ENCODE measurements around the gene UQCRFS1.

Gene UQCRFS1

DNA sequence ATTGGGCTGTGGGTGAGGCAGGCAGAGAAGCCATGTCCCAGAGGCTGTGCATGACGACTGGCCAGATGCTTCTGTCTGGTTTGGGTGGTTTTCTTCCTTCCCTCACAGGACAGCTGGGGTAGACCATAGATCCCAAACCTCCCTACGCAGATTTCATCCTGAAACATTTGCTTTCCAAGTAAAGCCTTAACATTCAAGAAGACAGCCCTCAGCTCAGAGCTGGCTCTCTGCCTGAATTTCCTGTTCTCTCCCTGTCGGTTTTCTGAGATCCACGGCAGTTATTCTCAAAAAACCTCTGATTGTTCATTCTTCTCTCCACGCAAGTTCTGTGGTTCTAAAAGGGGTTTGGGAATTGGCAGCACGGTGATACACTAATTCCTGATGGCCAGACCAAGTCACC lies 25.3 kb downstream of the UQCRFS1 start:
- no peak overlapping the region for H4K91ac ChIP-seq (ENCODE audit: low read depth, low read length)
- no peak overlapping the region for H3K14ac ChIP-seq (ENCODE audit: low read length)
- H3K4me3 ChIP-seq (ENCODE audit: low read depth, low read length) = no peak overlapping the region
- WGBS (ENCODE audit: extremely low coverage, insufficient coverage, insufficient read length) = no CpG with 5 or more reads among the region's 6 CpGs
- no peak overlapping the region for H2AK5ac ChIP-seq (ENCODE audit: low read length)
- H3K9me3 ChIP-seq (ENCODE audit: insufficient read depth, low read depth, low read length) = peaks cover 2% of the 10 kb centered on the region
- H2BK5ac ChIP-seq (ENCODE audit: low read depth, low read length, poor library complexity) = no peak overlapping the region
- H3K27ac ChIP-seq (ENCODE audit: low read depth, low read length) = no peak overlapping the region
- H3K79me1 ChIP-seq (ENCODE audit: low read length) = no peaks in the 10 kb centered on the region
- H3K79me2 ChIP-seq (ENCODE audit: control insufficient read depth, insufficient read depth, low read length, poor library complexity) = no peaks in the 10 kb centered on the region
- H2AFZ ChIP-seq (ENCODE audit: insufficient read depth, low read length, poor library complexity) = no peak overlapping the region
- no peaks in the 10 kb centered on the region for H3K27me3 ChIP-seq (ENCODE audit: insufficient read depth, low read length)
- no peak overlapping the region for H3K4ac ChIP-seq (ENCODE audit: low read depth, low read length)
- H4K8ac ChIP-seq (ENCODE audit: low read depth, low read length) = no peak overlapping the region
- H2BK12ac ChIP-seq (ENCODE audit: low read length) = no peak overlapping the region
- no peak overlapping the region for H3K18ac ChIP-seq (ENCODE audit: low read length)
- no peaks in the 10 kb centered on the region for H3K4me1 ChIP-seq (ENCODE audit: control insufficient read depth in 1 of 2, insufficient read depth in 2 of 2, low read length in 2 of 2)
- H3K9ac ChIP-seq (ENCODE audit: low read length) = no peak overlapping the region
- H2BK120ac ChIP-seq (ENCODE audit: insufficient read depth, low read length, poor library complexity) = no peak overlapping the region
- H3K23ac ChIP-seq (ENCODE audit: low read length) = no peak overlapping the region
- no peaks in the 10 kb centered on the region for H3K36me3 ChIP-seq (ENCODE audit: control insufficient read depth in 1 of 2, insufficient read depth in 2 of 2, low read length in 2 of 2)
- no peak overlapping the region for H4K12ac ChIP-seq (ENCODE audit: low read depth, low read length)
- DNase-seq = no peak
- H3K4me2 ChIP-seq (ENCODE audit: low read length) = no peak overlapping the region

DNA sequence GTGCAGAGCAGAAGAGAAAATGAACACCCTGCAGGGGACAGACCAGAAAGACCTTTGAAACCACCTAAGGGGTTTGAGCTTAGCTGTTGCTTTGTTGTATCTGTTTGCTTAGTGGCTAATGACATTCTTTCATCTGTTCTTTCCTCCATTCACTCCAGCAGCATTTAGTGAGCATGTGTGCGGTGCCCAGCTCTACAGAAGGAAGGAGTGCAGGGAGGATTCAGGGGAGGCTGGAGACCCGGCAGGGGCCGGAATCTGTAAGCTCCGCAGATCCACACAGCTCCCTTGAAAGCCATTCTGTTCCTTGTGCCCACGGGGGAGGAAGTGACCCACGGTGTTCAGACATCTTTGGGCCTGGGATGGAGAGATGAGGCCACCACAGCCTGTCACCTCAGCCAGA lies 27.5 kb downstream of the UQCRFS1 start:
- Histone ChIP-seq H4K8ac (ENCODE audit: low read depth, low read length) (no peak overlapping the region), H3K79me2 (ENCODE audit: control insufficient read depth, insufficient read depth, low read length, poor library complexity) (no peaks in the 10 kb centered on the region), H3K14ac (ENCODE audit: low read length) (no peak overlapping the region), H2AK5ac (ENCODE audit: low read length) (no peak overlapping the region), H3K9me3 (ENCODE audit: insufficient read depth, low read depth, low read length) (peaks cover 2% of the 10 kb centered on the region), H2AFZ (ENCODE audit: insufficient read depth, low read length, poor library complexity) (no peak overlapping the region), H3K9ac (ENCODE audit: low read length) (no peak overlapping the region), H3K4me2 (ENCODE audit: low read length) (no peak overlapping the region), H3K27me3 (ENCODE audit: insufficient read depth, low read length) (no peaks in the 10 kb centered on the region), H4K12ac (ENCODE audit: low read depth, low read length) (no peak overlapping the region), H3K36me3 (ENCODE audit: control insufficient read depth in 1 of 2, insufficient read depth in 2 of 2, low read length in 2 of 2) (no peaks in the 10 kb centered on the region), H3K4ac (ENCODE audit: low read depth, low read length) (no peak overlapping the region), H2BK120ac (ENCODE audit: insufficient read depth, low read length, poor library complexity) (no peak overlapping the region), H3K4me1 (ENCODE audit: control insufficient read depth in 1 of 2, insufficient read depth in 2 of 2, low read length in 2 of 2) (no peaks in the 10 kb centered on the region), H3K18ac (ENCODE audit: low read length) (no peak overlapping the region), H2BK5ac (ENCODE audit: low read depth, low read length, poor library complexity) (no peak overlapping the region), H2BK12ac (ENCODE audit: low read length) (no peak overlapping the region), H3K27ac (ENCODE audit: low read depth, low read length) (no peak overlapping the region), H4K91ac (ENCODE audit: low read depth, low read length) (no peak overlapping the region), H3K79me1 (ENCODE audit: low read length) (no peaks in the 10 kb centered on the region), H3K4me3 (ENCODE audit: low read depth, low read length) (no peak overlapping the region), H3K23ac (ENCODE audit: low read length) (no peak overlapping the region)
- no CpG with 5 or more reads among the region's 6 CpGs for whole genome bisulfite sequencing (ENCODE audit: extremely low coverage, insufficient coverage, insufficient read length)
- no peak for DNase-seq

DNA sequence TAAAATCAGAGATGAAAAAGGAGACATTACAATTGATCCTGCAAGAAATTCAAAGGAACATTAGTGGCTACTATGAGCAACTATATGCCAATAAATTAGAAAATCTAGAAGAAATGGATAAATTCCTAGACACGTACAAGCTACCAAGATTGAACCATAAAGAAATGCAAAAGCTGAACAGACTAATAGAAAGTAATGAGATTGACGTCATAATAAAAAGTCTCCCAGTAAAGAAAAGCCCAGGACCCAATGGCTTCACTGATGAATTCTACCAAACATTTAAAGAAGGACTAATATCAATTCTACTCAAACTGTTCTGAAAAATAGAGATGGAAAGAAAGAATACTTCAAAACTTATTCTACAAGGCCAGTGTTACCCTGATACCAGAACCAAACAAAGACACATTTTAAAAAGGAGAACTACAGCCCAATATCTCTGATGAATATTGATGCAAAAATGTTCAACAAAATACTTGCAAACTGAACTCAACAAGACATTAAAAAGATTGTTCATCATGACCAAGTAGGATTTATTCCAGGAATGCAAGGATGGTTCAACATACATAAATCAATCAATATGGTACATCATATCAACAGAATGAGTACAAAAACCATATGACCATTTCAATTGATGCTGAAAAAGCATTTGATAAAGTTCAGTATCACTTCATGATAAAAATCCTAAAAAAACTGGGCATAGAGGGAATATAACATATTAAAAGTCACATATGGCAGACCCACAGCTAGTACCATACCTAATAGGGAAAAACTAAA lies 35.8 kb downstream of the UQCRFS1 start:
- Histone ChIP-seq H3K23ac (ENCODE audit: low read length) (no peak overlapping the region), H3K27ac (ENCODE audit: low read depth, low read length) (no peak overlapping the region), H3K4me2 (ENCODE audit: low read length) (no peak overlapping the region), H4K8ac (ENCODE audit: low read depth, low read length) (no peak overlapping the region), H3K18ac (ENCODE audit: low read length) (no peak overlapping the region), H2BK5ac (ENCODE audit: low read depth, low read length, poor library complexity) (no peak overlapping the region), H2AFZ (ENCODE audit: insufficient read depth, low read length, poor library complexity) (no peak overlapping the region), H2BK12ac (ENCODE audit: low read length) (no peak overlapping the region), H3K9ac (ENCODE audit: low read length) (no peak overlapping the region), H3K79me2 (ENCODE audit: control insufficient read depth, insufficient read depth, low read length, poor library complexity) (no peaks in the 10 kb centered on the region), H4K91ac (ENCODE audit: low read depth, low read length) (no peak overlapping the region), H4K12ac (ENCODE audit: low read depth, low read length) (no peak overlapping the region), H3K4ac (ENCODE audit: low read depth, low read length) (no peak overlapping the region), H2BK120ac (ENCODE audit: insufficient read depth, low read length, poor library complexity) (no peak overlapping the region), H3K4me3 (ENCODE audit: low read depth, low read length) (no peak overlapping the region), H3K9me3 (ENCODE audit: insufficient read depth, low read depth, low read length) (peaks cover 2% of the 10 kb centered on the region), H2AK5ac (ENCODE audit: low read length) (no peak overlapping the region), H3K79me1 (ENCODE audit: low read length) (no peaks in the 10 kb centered on the region), H3K4me1 (ENCODE audit: control insufficient read depth in 1 of 2, insufficient read depth in 2 of 2, low read length in 2 of 2) (no peaks in the 10 kb centered on the region), H3K36me3 (ENCODE audit: control insufficient read depth in 1 of 2, insufficient read depth in 2 of 2, low read length in 2 of 2) (no peaks in the 10 kb centered on the region), H3K27me3 (ENCODE audit: insufficient read depth, low read length) (no peaks in the 10 kb centered on the region), H3K14ac (ENCODE audit: low read length) (no peak overlapping the region)
- DNase-seq = no peak
- no CpG with 5 or more reads among the region's 2 CpGs for WGBS (ENCODE audit: extremely low coverage, insufficient coverage, insufficient read length)

DNA sequence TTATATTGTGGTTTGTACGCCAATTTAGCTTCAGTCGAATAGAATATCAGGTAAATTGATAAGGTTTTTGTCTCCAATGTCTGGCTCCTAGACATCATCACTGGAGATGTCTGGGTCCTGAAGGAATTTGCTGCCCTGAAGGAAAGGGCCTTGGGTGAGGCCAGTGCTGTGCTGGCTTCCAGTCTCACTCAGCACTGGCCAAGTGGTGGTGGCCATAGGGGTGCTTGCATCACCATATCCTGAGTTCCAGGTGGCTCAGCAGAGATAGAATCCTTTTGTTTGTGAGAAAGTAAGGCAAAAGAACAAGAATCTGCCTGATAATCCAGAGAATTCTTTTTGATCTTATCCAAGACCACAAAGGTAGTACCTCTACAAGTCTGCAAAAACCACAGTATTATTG lies 39.1 kb downstream of the UQCRFS1 start:
- Histone ChIP-seq H2BK5ac (ENCODE audit: low read depth, low read length, poor library complexity) (no peak overlapping the region), H3K4ac (ENCODE audit: low read depth, low read length) (no peak overlapping the region), H3K18ac (ENCODE audit: low read length) (no peak overlapping the region), H4K91ac (ENCODE audit: low read depth, low read length) (no peak overlapping the region), H4K12ac (ENCODE audit: low read depth, low read length) (peak overlapping the region; percentile 62), H3K9ac (ENCODE audit: low read length) (no peak overlapping the region), H3K4me2 (ENCODE audit: low read length) (no peak overlapping the region), H3K79me2 (ENCODE audit: control insufficient read depth, insufficient read depth, low read length, poor library complexity) (no peaks in the 10 kb centered on the region), H3K79me1 (ENCODE audit: low read length) (no peaks in the 10 kb centered on the region), H3K4me1 (ENCODE audit: control insufficient read depth in 1 of 2, insufficient read depth in 2 of 2, low read length in 2 of 2) (no peaks in the 10 kb centered on the region), H4K8ac (ENCODE audit: low read depth, low read length) (no peak overlapping the region), H3K4me3 (ENCODE audit: low read depth, low read length) (no peak overlapping the region), H2AK5ac (ENCODE audit: low read length) (no peak overlapping the region), H3K14ac (ENCODE audit: low read length) (no peak overlapping the region), H3K36me3 (ENCODE audit: control insufficient read depth in 1 of 2, insufficient read depth in 2 of 2, low read length in 2 of 2) (no peaks in the 10 kb centered on the region), H2BK12ac (ENCODE audit: low read length) (no peak overlapping the region), H2AFZ (ENCODE audit: insufficient read depth, low read length, poor library complexity) (no peak overlapping the region), H3K9me3 (ENCODE audit: insufficient read depth, low read depth, low read length) (peaks cover 2% of the 10 kb centered on the region), H3K23ac (ENCODE audit: low read length) (no peak overlapping the region), H3K27ac (ENCODE audit: low read depth, low read length) (no peak overlapping the region), H2BK120ac (ENCODE audit: insufficient read depth, low read length, poor library complexity) (no peak overlapping the region), H3K27me3 (ENCODE audit: insufficient read depth, low read length) (no peaks in the 10 kb centered on the region)
- DNase-seq = peak; percentile 79
- WGBS (ENCODE audit: extremely low coverage, insufficient coverage, insufficient read length) = no CpG with 5 or more reads among the region's 2 CpGs

Data from trophoblast cell (in vitro differentiated cells and primary cell).